K562 (cell line): ENCODE results near the gene EYA3. TPM values are rescaled to one million over a fixed set of nuclear protein-coding genes. Genes with fewer than 3 reads are reported as not detected.

Experiments
- ATF7 ChIP-seq: fragments of 450-650 bp; IDR thresholded peaks from 2 replicates; pipeline ENCODE4 v1.7.1; 2014; ENCODE audit warnings: mild to moderate bottlenecking, moderate library complexity
- CBFA2T3 ChIP-seq: fragments of 450-650 bp; IDR thresholded peaks from 2 replicates; pipeline ENCODE4 v1.6.1; 2017
- CBX1 ChIP-seq: sonication (generic); IDR thresholded peaks from 2 replicates; pipeline ENCODE4 v1.6.1; 2016; ENCODE audit warnings: antibody characterized with exemption, low read depth, mild to moderate bottlenecking
- ESRRA ChIP-seq: fragments of 450-650 bp; IDR thresholded peaks from 2 replicates; pipeline ENCODE4 v1.6.1; 2014; ENCODE audit warnings: low read depth, mild to moderate bottlenecking, moderate library complexity, borderline replicate concordance
- ILK ChIP-seq: fragments of 450-650 bp; IDR thresholded peaks from 2 replicates; pipeline ENCODE4 v1.6.1; 2016; ENCODE audit warnings: missing genetic modification characterization, low read depth, mild to moderate bottlenecking, missing compliant biosample characterization, moderate library complexity, borderline replicate concordance
- JUN ChIP-seq, 2 experiments: sonication (generic) in 1 of 2; formaldehyde crosslinking in 1 of 2; IDR thresholded peaks; 2 replicates each; pipeline versions ENCODE4 v1.6.1 to v1.8.0; 2012 to 2022; ENCODE audit warnings: borderline replicate concordance in 2 of 2, mild to moderate bottlenecking in 2 of 2, improper control_type of control experiment in 1 of 2, low read depth in 1 of 2, low read length in 1 of 2, missing genetic modification reagents in 1 of 2
- LARP7 ChIP-seq: fragments of 450-650 bp; IDR thresholded peaks from 2 replicates; pipeline ENCODE4 v1.6.1; 2016
- LCOR ChIP-seq: sonication (generic); formaldehyde crosslinking; IDR thresholded peaks from 2 replicates; pipeline ENCODE4 v1.8.0; 2022; ENCODE audit warnings: mild to moderate bottlenecking, missing genetic modification reagents
- NR1H2 ChIP-seq: sonication (generic); formaldehyde crosslinking; IDR thresholded peaks from 2 replicates; pipeline ENCODE4 v1.4.0; 2020; ENCODE audit warnings: mild to moderate bottlenecking, missing genetic modification reagents
- RCOR1 ChIP-seq, 2 experiments: IDR thresholded peaks; 2 replicates each; pipeline ENCODE4 v1.6.1; 2012; ENCODE audit warnings: low read depth in 2 of 2, low read length in 2 of 2, borderline replicate concordance in 1 of 2, improper control_type of control experiment in 1 of 2
- SMAD2 ChIP-seq: fragments of 150-350 bp; IDR thresholded peaks from 2 replicates; pipeline ENCODE4 v1.6.1; 2014; ENCODE audit warnings: low read depth, mild to moderate bottlenecking, low read length
- SRF ChIP-seq, 2 experiments: fragments of 250-450, 450-650 bp in 1 of 2; sonication (Bioruptor Pico) in 1 of 2; sonication (generic) in 1 of 2; formaldehyde crosslinking; IDR thresholded peaks; 2 replicates each; pipeline versions ENCODE4 v1.5.0 to v1.5.1; 2020 to 2022; ENCODE audit warnings: mild to moderate bottlenecking in 1 of 2, missing genetic modification reagents in 1 of 2
- ZNF766 ChIP-seq: fragments of 200-800 bp; sonication (Bioruptor generic); conservative IDR thresholded peaks from 2 replicates; pipeline ENCODE4 v1.6.1; 2016; ENCODE audit warnings: missing genetic modification characterization, missing compliant biosample characterization
- polyA plus RNA-seq, 8 experiments: library from polyadenylated mRNA; depleted of rRNA in 4 of 8; stranded (reverse) in 5 of 8; unstranded in 3 of 8; fragments of >200 nt; fragmentation: Nextera tagmentation in 2 of 8; fragmentation: Illumina TruSeq in 1 of 8; extraction: Ambion mirVana in 2 of 8; extraction: Trizol in 1 of 8; gene quantifications; 2 replicates each; pipeline versions ENCODE4 v1.2.1 to v1.2.3, GENCODE V29; 2011 to 2014; ENCODE audit warnings: inconsistent platforms in 1 of 8, missing spikeins in 1 of 8
- total RNA-seq, 7 experiments: library from RNA; depleted of rRNA in 6 of 7; stranded (reverse); fragments of >200 nt in 6 of 7; fragmentation: Illumina TruSeq in 2 of 7; extraction: Trizol in 2 of 7; gene quantifications; 2 replicates each; pipeline versions ENCODE4 v1.2.1 to v1.2.3, GENCODE V29; 2011 to 2021; ENCODE audit warnings: low replicate concordance in 1 of 7
- TF ChIP-seq, protein P1 (sequence below), 2 experiments: fragments of 450-650 bp in 1 of 2; sonication (generic) in 1 of 2; formaldehyde crosslinking in 1 of 2; IDR thresholded peaks in 1 of 2; conservative IDR thresholded peaks in 1 of 2; 2 replicates each; pipeline versions ENCODE4 v1.6.1 to v1.8.1; 2016 to 2023; ENCODE audit warnings: mild to moderate bottlenecking in 2 of 2, moderate library complexity in 2 of 2, inconsistent platforms in 1 of 2, missing genetic modification reagents in 1 of 2
- TF ChIP-seq, protein P2 (sequence below): IDR thresholded peaks from 2 replicates; pipeline ENCODE4 v1.6.1; 2012; ENCODE audit warnings: low read depth, low read length, improper control_type of control experiment, borderline replicate concordance
- TF ChIP-seq, protein P3 (sequence below): fragments of 450-650 bp; IDR thresholded peaks from 2 replicates; pipeline ENCODE4 v1.6.1; 2016
- TF ChIP-seq, protein P4 (sequence below): sonication (generic); formaldehyde crosslinking; IDR thresholded peaks from 2 replicates; pipeline ENCODE4 v1.8.0; 2023; ENCODE audit warnings: mild to moderate bottlenecking, missing genetic modification reagents
- TF ChIP-seq, protein P5 (sequence below): sonication (generic); formaldehyde crosslinking; IDR thresholded peaks from 2 replicates; pipeline ENCODE4 v1.9.0; 2022; ENCODE audit warnings: mild to moderate bottlenecking, missing genetic modification reagents

The EYA3 gene
- total and polyA plus RNA-seq, 9 of the 15 experiments (the other 6 are each of a cell fraction or from before 2014, with no cell fraction given) = 21.7 to 64.0 (median 43.6) TPM

DNA sequence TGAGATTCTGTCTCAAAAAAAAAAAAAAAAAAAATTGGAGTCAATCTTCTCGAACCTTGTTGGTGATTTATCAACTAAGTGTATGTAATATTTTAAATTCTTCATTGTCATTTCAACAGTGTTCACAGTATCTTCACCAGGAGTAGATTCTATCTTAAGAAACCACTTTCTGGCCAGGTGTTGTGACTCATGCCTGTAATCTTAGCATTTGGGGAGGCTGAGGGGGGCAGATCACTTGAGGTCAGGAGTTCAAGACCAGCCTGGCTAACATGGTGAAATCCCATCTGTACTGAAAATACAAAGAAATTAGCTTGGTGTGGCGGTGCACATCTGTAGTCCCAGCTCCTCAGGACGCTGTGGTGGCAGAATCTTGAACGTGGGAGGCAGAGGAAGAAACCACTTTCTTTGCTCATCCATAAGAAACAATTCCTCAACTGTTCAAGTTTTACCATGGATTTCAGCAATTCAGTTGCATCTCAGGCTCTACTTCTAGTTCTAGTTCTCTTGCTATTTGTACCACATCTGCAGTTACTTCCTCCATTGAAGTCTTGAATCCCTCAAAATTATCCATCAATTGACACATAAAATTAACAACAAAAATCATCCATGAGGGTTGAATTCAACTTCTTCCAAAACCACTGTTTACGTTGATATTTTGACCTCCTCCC lies 30.4 kb upstream of the EYA3 start (continued):
- TF ChIP-seq, protein P1, sequence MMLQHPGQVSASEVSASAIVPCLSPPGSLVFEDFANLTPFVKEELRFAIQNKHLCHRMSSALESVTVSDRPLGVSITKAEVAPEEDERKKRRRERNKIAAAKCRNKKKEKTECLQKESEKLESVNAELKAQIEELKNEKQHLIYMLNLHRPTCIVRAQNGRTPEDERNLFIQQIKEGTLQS (IDR thresholded peaks at IDR 0.05) = peak; percentile 70
- TF ChIP-seq, protein P1 (CRISPR knock-in tag; conservative IDR thresholded peaks at IDR 0.05) = no peak
- TF ChIP-seq ILK = no peak
- TF ChIP-seq LCOR (CRISPR knock-in tag) = peak; percentile 58; the same call in 1 of the 2 replicates
- TF ChIP-seq, protein P2, sequence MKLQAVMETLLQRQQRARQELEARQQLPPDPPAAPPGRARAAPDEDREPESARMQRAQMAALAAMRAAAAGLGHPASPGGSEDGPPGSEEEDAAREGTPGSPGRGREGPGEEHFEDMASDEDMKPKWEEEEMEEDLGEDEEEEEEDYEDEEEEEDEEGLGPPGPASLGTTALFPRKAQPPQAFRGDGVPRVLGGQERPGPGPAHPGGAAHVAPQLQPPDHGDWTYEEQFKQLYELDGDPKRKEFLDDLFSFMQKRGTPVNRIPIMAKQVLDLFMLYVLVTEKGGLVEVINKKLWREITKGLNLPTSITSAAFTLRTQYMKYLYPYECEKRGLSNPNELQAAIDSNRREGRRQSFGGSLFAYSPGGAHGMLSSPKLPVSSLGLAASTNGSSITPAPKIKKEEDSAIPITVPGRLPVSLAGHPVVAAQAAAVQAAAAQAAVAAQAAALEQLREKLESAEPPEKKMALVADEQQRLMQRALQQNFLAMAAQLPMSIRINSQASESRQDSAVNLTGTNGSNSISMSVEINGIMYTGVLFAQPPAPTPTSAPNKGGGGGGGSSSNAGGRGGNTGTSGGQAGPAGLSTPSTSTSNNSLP = no peak
- no peak for TF ChIP-seq SRF (CRISPR knock-in tag; IDR thresholded peaks at IDR 0.05)
- TF ChIP-seq SMAD2 = no peak
- TF ChIP-seq, protein P3, sequence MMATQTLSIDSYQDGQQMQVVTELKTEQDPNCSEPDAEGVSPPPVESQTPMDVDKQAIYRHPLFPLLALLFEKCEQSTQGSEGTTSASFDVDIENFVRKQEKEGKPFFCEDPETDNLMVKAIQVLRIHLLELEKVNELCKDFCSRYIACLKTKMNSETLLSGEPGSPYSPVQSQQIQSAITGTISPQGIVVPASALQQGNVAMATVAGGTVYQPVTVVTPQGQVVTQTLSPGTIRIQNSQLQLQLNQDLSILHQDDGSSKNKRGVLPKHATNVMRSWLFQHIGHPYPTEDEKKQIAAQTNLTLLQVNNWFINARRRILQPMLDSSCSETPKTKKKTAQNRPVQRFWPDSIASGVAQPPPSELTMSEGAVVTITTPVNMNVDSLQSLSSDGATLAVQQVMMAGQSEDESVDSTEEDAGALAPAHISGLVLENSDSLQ = no peak
- 0 out of 4 replicates have a peak, but pooled peaks of 1 of the 2 experiments have one; percentile 10 for TF ChIP-seq RCOR1 (IDR thresholded peaks at IDR 0.05; ENCODE audit: borderline replicate concordance in 1 of 2, low read depth in 2 of 2, low read length in 2 of 2)
- peak; percentile 76 for TF ChIP-seq ZNF766
- peak; percentile 75 for TF ChIP-seq CBFA2T3
- TF ChIP-seq NR1H2 (CRISPR knock-in tag) = no peak
- no peak for TF ChIP-seq ESRRA
- 0 out of 2 replicates have a peak, but pooled peaks have one; percentile 53 for TF ChIP-seq JUN (IDR thresholded peaks at IDR 0.05; ENCODE audit: borderline replicate concordance, low read depth, low read length)
- no peak for TF ChIP-seq JUN (CRISPR knock-in tag; IDR thresholded peaks at IDR 0.05; ENCODE audit: borderline replicate concordance)
- no peak for TF ChIP-seq LARP7
- no peak for TF ChIP-seq CBX1
- TF ChIP-seq, protein P4, sequence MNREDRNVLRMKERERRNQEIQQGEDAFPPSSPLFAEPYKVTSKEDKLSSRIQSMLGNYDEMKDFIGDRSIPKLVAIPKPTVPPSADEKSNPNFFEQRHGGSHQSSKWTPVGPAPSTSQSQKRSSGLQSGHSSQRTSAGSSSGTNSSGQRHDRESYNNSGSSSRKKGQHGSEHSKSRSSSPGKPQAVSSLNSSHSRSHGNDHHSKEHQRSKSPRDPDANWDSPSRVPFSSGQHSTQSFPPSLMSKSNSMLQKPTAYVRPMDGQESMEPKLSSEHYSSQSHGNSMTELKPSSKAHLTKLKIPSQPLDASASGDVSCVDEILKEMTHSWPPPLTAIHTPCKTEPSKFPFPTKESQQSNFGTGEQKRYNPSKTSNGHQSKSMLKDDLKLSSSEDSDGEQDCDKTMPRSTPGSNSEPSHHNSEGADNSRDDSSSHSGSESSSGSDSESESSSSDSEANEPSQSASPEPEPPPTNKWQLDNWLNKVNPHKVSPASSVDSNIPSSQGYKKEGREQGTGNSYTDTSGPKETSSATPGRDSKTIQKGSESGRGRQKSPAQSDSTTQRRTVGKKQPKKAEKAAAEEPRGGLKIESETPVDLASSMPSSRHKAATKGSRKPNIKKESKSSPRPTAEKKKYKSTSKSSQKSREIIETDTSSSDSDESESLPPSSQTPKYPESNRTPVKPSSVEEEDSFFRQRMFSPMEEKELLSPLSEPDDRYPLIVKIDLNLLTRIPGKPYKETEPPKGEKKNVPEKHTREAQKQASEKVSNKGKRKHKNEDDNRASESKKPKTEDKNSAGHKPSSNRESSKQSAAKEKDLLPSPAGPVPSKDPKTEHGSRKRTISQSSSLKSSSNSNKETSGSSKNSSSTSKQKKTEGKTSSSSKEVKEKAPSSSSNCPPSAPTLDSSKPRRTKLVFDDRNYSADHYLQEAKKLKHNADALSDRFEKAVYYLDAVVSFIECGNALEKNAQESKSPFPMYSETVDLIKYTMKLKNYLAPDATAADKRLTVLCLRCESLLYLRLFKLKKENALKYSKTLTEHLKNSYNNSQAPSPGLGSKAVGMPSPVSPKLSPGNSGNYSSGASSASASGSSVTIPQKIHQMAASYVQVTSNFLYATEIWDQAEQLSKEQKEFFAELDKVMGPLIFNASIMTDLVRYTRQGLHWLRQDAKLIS (CRISPR knock-in tag) = 0 out of 2 replicates have a peak, but pooled peaks have one; percentile 31
- TF ChIP-seq ATF7 = 0 out of 2 replicates have a peak, but pooled peaks have one; percentile 31
- TF ChIP-seq, protein P5, sequence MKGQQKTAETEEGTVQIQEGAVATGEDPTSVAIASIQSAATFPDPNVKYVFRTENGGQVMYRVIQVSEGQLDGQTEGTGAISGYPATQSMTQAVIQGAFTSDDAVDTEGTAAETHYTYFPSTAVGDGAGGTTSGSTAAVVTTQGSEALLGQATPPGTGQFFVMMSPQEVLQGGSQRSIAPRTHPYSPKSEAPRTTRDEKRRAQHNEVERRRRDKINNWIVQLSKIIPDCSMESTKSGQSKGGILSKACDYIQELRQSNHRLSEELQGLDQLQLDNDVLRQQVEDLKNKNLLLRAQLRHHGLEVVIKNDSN (CRISPR knock-in tag) = no peak
